Stomach (tissue), 9 donors: Measurements from ENCODE around the gene UMOD. TPM values are rescaled to one million over a fixed set of nuclear protein-coding genes. Genes with fewer than 3 reads are reported as not detected.

Experiments
- DNase-seq, 2 donors: peaks; one replicate each; pipeline versions ENCODE4 v3.0.0 to v3.0.0-alpha.2; 2013 to 2019
- H3K27ac ChIP-seq, 5 donors: fragments of 200-600 bp in 4 of 5; sonication (generic) in 4 of 5; one replicate each; pipeline ENCODE4 v1.5.1; 2013 to 2019; ENCODE audit warnings: mild to moderate bottlenecking in 1 of 5, moderate library complexity in 1 of 5
- H3K27me3 ChIP-seq, 3 donors: fragments of 200-600 bp; sonication (generic); one replicate each; pipeline ENCODE4 v1.5.1; 2017 to 2019; ENCODE audit warnings: mixed run types in 1 of 3
- H3K36me3 ChIP-seq, 4 donors: fragments of 200-600 bp; sonication (generic); 1 replicate in 3 of 4; 2 replicates in 1 of 4; pipeline ENCODE4 v1.5.1; 2016 to 2019
- H3K4me1 ChIP-seq, 4 donors: fragments of 200-600 bp; sonication (generic); one replicate each; pipeline ENCODE4 v1.5.1; 2016 to 2019
- H3K4me3 ChIP-seq, 4 donors: fragments of 200-600 bp; sonication (generic) in 3 of 4; one replicate each; pipeline ENCODE4 v1.5.1; 2016 to 2019; ENCODE audit warnings: mild to moderate bottlenecking in 1 of 4
- H3K9me3 ChIP-seq, 4 donors: fragments of 200-600 bp; sonication (generic); one replicate each; pipeline ENCODE4 v1.5.1; 2016 to 2019
- CTCF ChIP-seq, 7 experiments: fragments of 450-650 bp in 4 of 7; fragments of 200-600 bp in 3 of 7; sonication (generic) in 3 of 7; IDR thresholded peaks; one replicate each; pipeline ENCODE4 v1.5.1; 2016 to 2019; ENCODE audit warnings: antibody characterized with exemption in 7 of 7, control low read depth in 2 of 7, mild to moderate bottlenecking in 1 of 7
- EP300 ChIP-seq: sonication (generic); formaldehyde crosslinking; IDR thresholded peaks from one replicate; pipeline ENCODE4 v1.6.1; 2017; ENCODE audit warnings: antibody characterized with exemption
- POLR2A ChIP-seq, 4 donors: fragments of 450-650 bp; IDR thresholded peaks; one replicate each; pipeline ENCODE4 v1.6.1; 2016; ENCODE audit warnings: antibody characterized with exemption in 4 of 4, control low read depth in 2 of 4, mild to moderate bottlenecking in 1 of 4, moderate library complexity in 1 of 4
- POLR2AphosphoS5 ChIP-seq, 3 donors: sonication (generic); formaldehyde crosslinking; IDR thresholded peaks; one replicate each; pipeline ENCODE4 v1.6.1; 2016; ENCODE audit warnings: antibody characterized with exemption in 3 of 3
- WGBS, 5 donors: extraction: QIAGEN DNeasy Blood & Tissue Kit in 3 of 5; methylation state at CpG; one replicate each; pipeline versions ENCODE4 v1.1.5 to v1.1.7; 2013 to 2018; 5-methylcytosine and 5-hydroxymethylcytosine counted together
- intact Hi-C: fragments of 100-400 bp; cut with DNase I; formaldehyde crosslinking; loops from one replicate; pipeline ENCODE4 v1.15.1; 2023; ENCODE audit warnings: low total_unique reads
- polyA plus RNA-seq, 3 donors: library from polyadenylated mRNA; stranded (reverse); fragments of 200-250 nt; gene quantifications; one replicate each; pipeline ENCODE4 v1.2.3, GENCODE V29; 2013
- total RNA-seq, 5 donors: library from RNA; depleted of rRNA; stranded (reverse); fragments of >200 nt; gene quantifications; one replicate each; pipeline versions ENCODE4 v1.1.0 to v1.2.3, GENCODE V29; 2014 to 2016
- donor health status: healthy with polysubstance abuse.
- donor health status: Bipolar disorder and iron deficiency.
- donor health status: healthy.

The UMOD gene
- total and polyA plus RNA-seq, 8 donors: 0.25 to 3.0 (median 0.53) TPM; not detected in 3

GRCh38 chr16:20339744-20340143, 12.8 kb downstream of the UMOD start:
- intact Hi-C loops: no loop called here
- no peaks in the 10 kb centered on the region for H3K36me3 ChIP-seq
- WGBS, 5 donors: 85 to 93% (median 90%) methylated on average over 3 of the region's 3 CpGs

GRCh38 chr16:20336955-20337354, 15.6 kb downstream of the UMOD start:
- no peak for TF ChIP-seq POLR2A (IDR thresholded peaks at IDR 0.05)
- no peak for TF ChIP-seq POLR2AphosphoS5 (IDR thresholded peaks at IDR 0.05)
- no peak for TF ChIP-seq CTCF (IDR thresholded peaks at IDR 0.05)
- no peak for TF ChIP-seq EP300
- H3K4me1 ChIP-seq: no peaks in the 10 kb centered on the region
- no peak for DNase-seq
- H3K4me3 ChIP-seq: no peak overlapping the region
- peaks cover 0 to 9% (median 0%) of the 10 kb centered on the region in 3 donors for H3K27me3 ChIP-seq
- intact Hi-C loops: no loop called here
- H3K36me3 ChIP-seq: no peaks in the 10 kb centered on the region
- H3K27ac ChIP-seq: no peak overlapping the region
- no peaks in the 10 kb centered on the region for H3K9me3 ChIP-seq
- WGBS, 5 donors: 36 to 45% (median 38%) methylated on average over 2 of the region's 2 CpGs

More at GRCh38 chr16:20339744-20340143, 12.8 kb downstream of the UMOD start:
- H3K27ac ChIP-seq: no peak overlapping the region
- H3K4me3 ChIP-seq: no peak overlapping the region
- no peak for DNase-seq
- H3K9me3 ChIP-seq: no peaks in the 10 kb centered on the region
- peaks cover 0 to 5% (median 0%) of the 10 kb centered on the region in 3 donors for H3K27me3 ChIP-seq
- TF ChIP-seq CTCF (IDR thresholded peaks at IDR 0.05) (no peak), POLR2A (IDR thresholded peaks at IDR 0.05) (no peak), POLR2AphosphoS5 (IDR thresholded peaks at IDR 0.05) (no peak), EP300 (no peak)
- no peaks in the 10 kb centered on the region for H3K4me1 ChIP-seq

- TF ChIP-seq POLR2AphosphoS5 (IDR thresholded peaks at IDR 0.05) (no peak), EP300 (no peak), CTCF (IDR thresholded peaks at IDR 0.05) (no peak), POLR2A (IDR thresholded peaks at IDR 0.05) (no peak)
- Histone ChIP-seq H3K27ac (no peak overlapping the region), H3K27me3 (peaks cover 0 to 9% (median 0%) of the 10 kb centered on the region in 3 donors), H3K4me1 (no peaks in the 10 kb centered on the region), H3K36me3 (no peaks in the 10 kb centered on the region), H3K4me3 (no peak overlapping the region), H3K9me3 (no peaks in the 10 kb centered on the region)
- intact Hi-C loops: no loop called here
- DNase-seq: no peak
- WGBS, 5 donors: 82 to 100% (median 87%) methylated on average over 1 of the region's 1 CpG
Measured at GRCh38 chr16:20334396-20334795, 18.1 kb downstream of the UMOD start.

GRCh38 chr16:20333120-20333519, 19.4 kb downstream of the UMOD start:
- H3K4me1 ChIP-seq: no peaks in the 10 kb centered on the region
- intact Hi-C loops: no loop called here
- peaks cover 0 to 9% (median 0%) of the 10 kb centered on the region in 3 donors for H3K27me3 ChIP-seq
- WGBS, 5 donors: 56 to 69% (median 62%) methylated on average over 5 of the region's 5 CpGs
- H3K27ac ChIP-seq: no peak overlapping the region
- no peak for DNase-seq
- H3K9me3 ChIP-seq: no peaks in the 10 kb centered on the region
- TF ChIP-seq POLR2A (IDR thresholded peaks at IDR 0.05) (no peak), CTCF (IDR thresholded peaks at IDR 0.05) (no peak)
- no peak overlapping the region for H3K4me3 ChIP-seq
- no peaks in the 10 kb centered on the region for H3K36me3 ChIP-seq
